HEK293 (cell line): Measurements from ENCODE around the gene UBASH3B.

Experiments
- GLI2 ChIP-seq: fragments of 450-650 bp; formaldehyde crosslinking; IDR thresholded peaks from 2 replicates; pipeline ENCODE4; 2017; ENCODE audit warnings: missing biosample characterization, missing genetic modification characterization, low read depth, borderline replicate concordance
- IKZF3 ChIP-seq: fragments of 450-650 bp; IDR thresholded peaks from 2 replicates; pipeline ENCODE4 v1.5.0; 2018; ENCODE audit warnings: missing biosample characterization, mild to moderate bottlenecking, missing genetic modification characterization, moderate library complexity
- SALL2 ChIP-seq: fragments of 450-650 bp; formaldehyde crosslinking; IDR thresholded peaks from 2 replicates; pipeline ENCODE4 v1.5.0; 2017; ENCODE audit warnings: missing biosample characterization, mild to moderate bottlenecking, missing genetic modification characterization, borderline replicate concordance
- ZNF10 ChIP-seq: fragments of 450-650 bp; formaldehyde crosslinking; IDR thresholded peaks from 2 replicates; pipeline ENCODE4 v1.5.1; 2017; ENCODE audit warnings: missing biosample characterization, missing genetic modification characterization
- ZNF354C ChIP-seq: fragments of 450-650 bp; formaldehyde crosslinking; IDR thresholded peaks from 2 replicates; pipeline ENCODE4 v1.5.1; 2016; ENCODE audit warnings: missing biosample characterization, missing genetic modification characterization, low read depth, borderline replicate concordance
- ZNF391 ChIP-seq: fragments of 450-650 bp; formaldehyde crosslinking; IDR thresholded peaks from 2 replicates; pipeline ENCODE4 v1.5.1; 2016; ENCODE audit warnings: low read depth, missing biosample characterization, missing genetic modification characterization, borderline replicate concordance
- ZNF560 ChIP-seq: fragments of 450-650 bp; formaldehyde crosslinking; IDR thresholded peaks from 2 replicates; pipeline ENCODE4 v1.5.1; 2017; ENCODE audit warnings: missing biosample characterization, missing genetic modification characterization, borderline replicate concordance
- TF ChIP-seq, protein P1 (sequence below): fragments of 450-650 bp; formaldehyde crosslinking; IDR thresholded peaks from 2 replicates; pipeline ENCODE4 v1.5.1; 2016; ENCODE audit warnings: missing biosample characterization, missing genetic modification characterization
- TF ChIP-seq, protein P2 (sequence below): fragments of 450-650 bp; formaldehyde crosslinking; IDR thresholded peaks from 2 replicates; pipeline ENCODE4 v1.5.1; 2016; ENCODE audit warnings: missing biosample characterization, missing genetic modification characterization, borderline replicate concordance
- TF ChIP-seq, protein P3 (sequence below): fragments of 450-650 bp; formaldehyde crosslinking; IDR thresholded peaks from 2 replicates; pipeline ENCODE4 v1.5.1; 2017; ENCODE audit warnings: missing biosample characterization, missing genetic modification characterization
- TF ChIP-seq, protein P4 (sequence below): fragments of 450-650 bp; formaldehyde crosslinking; IDR thresholded peaks from 2 replicates; pipeline ENCODE4 v1.5.1; 2017; ENCODE audit warnings: missing biosample characterization, missing genetic modification characterization
- TF ChIP-seq, protein P5 (sequence below): fragments of 450-650 bp; formaldehyde crosslinking; IDR thresholded peaks from 2 replicates; pipeline ENCODE4 v1.5.1; 2016; ENCODE audit warnings: missing biosample characterization, missing genetic modification characterization
- TF ChIP-seq, protein P6 (sequence below): fragments of 450-650 bp; formaldehyde crosslinking; IDR thresholded peaks from 2 replicates; pipeline ENCODE4 v1.5.1; 2017; ENCODE audit warnings: missing biosample characterization, missing genetic modification characterization
- TF ChIP-seq, protein P7 (sequence below): fragments of 450-650 bp; formaldehyde crosslinking; IDR thresholded peaks from 2 replicates; pipeline ENCODE4 v1.5.1; 2017; ENCODE audit warnings: missing biosample characterization, missing genetic modification characterization
- TF ChIP-seq, protein P8 (sequence below): fragments of 450-650 bp; formaldehyde crosslinking; IDR thresholded peaks from 2 replicates; pipeline ENCODE4 v1.5.1; 2017; ENCODE audit warnings: missing biosample characterization, missing genetic modification characterization

The UBASH3B gene

DNA sequence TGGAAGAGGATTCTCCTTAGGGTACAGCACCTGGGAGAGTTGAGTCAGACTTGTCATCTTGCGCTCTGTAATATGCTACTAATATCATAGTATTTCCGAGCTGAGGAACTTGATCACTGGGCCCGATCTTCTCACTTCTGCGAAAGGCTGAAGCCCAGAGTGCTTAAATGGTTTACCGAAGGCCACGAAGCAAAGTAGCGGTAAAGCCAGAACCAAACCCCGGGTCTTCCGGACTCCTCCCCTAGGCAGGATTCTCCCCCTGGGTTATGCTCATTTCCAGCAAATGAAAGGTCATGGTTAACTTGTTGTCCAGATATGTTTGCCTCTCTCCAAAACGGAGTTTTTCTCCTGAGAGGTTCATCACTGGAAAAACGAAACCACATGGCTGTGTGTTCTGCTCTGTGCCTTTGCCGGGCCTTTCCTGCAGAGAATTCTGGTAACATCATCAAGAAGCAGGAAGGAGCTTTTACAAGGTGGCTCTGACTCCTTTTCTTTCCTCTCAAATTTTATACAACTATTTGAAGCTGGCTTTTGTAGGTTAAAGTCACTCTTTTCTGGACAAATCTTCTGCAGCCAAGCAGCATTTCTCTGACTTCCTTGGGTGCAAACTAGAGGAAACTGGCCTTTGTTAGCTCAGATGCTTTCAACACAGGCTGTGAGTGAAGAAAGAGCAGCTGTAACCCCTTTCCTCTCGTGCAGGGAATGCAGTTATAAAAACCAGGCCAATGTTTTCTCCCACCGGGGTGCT is 35.5 kb downstream of the UBASH3B start (continued):
- TF ChIP-seq SALL2 (no peak), GLI2 (tag by site-specific recombination) (no peak), ZNF560 (tag by site-specific recombination) (no peak), ZNF391 (tag by site-specific recombination) (no peak), ZNF354C (no peak), ZNF10 (tag by site-specific recombination) (no peak), IKZF3 (tag by site-specific recombination) (no peak)
- TF ChIP-seq, protein P1, sequence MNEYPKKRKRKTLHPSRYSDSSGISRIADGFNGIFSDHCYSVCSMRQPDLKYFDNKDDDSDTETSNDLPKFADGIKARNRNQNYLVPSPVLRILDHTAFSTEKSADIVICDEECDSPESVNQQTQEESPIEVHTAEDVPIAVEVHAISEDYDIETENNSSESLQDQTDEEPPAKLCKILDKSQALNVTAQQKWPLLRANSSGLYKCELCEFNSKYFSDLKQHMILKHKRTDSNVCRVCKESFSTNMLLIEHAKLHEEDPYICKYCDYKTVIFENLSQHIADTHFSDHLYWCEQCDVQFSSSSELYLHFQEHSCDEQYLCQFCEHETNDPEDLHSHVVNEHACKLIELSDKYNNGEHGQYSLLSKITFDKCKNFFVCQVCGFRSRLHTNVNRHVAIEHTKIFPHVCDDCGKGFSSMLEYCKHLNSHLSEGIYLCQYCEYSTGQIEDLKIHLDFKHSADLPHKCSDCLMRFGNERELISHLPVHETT (tag by site-specific recombination), result no peak
- TF ChIP-seq, protein P2, sequence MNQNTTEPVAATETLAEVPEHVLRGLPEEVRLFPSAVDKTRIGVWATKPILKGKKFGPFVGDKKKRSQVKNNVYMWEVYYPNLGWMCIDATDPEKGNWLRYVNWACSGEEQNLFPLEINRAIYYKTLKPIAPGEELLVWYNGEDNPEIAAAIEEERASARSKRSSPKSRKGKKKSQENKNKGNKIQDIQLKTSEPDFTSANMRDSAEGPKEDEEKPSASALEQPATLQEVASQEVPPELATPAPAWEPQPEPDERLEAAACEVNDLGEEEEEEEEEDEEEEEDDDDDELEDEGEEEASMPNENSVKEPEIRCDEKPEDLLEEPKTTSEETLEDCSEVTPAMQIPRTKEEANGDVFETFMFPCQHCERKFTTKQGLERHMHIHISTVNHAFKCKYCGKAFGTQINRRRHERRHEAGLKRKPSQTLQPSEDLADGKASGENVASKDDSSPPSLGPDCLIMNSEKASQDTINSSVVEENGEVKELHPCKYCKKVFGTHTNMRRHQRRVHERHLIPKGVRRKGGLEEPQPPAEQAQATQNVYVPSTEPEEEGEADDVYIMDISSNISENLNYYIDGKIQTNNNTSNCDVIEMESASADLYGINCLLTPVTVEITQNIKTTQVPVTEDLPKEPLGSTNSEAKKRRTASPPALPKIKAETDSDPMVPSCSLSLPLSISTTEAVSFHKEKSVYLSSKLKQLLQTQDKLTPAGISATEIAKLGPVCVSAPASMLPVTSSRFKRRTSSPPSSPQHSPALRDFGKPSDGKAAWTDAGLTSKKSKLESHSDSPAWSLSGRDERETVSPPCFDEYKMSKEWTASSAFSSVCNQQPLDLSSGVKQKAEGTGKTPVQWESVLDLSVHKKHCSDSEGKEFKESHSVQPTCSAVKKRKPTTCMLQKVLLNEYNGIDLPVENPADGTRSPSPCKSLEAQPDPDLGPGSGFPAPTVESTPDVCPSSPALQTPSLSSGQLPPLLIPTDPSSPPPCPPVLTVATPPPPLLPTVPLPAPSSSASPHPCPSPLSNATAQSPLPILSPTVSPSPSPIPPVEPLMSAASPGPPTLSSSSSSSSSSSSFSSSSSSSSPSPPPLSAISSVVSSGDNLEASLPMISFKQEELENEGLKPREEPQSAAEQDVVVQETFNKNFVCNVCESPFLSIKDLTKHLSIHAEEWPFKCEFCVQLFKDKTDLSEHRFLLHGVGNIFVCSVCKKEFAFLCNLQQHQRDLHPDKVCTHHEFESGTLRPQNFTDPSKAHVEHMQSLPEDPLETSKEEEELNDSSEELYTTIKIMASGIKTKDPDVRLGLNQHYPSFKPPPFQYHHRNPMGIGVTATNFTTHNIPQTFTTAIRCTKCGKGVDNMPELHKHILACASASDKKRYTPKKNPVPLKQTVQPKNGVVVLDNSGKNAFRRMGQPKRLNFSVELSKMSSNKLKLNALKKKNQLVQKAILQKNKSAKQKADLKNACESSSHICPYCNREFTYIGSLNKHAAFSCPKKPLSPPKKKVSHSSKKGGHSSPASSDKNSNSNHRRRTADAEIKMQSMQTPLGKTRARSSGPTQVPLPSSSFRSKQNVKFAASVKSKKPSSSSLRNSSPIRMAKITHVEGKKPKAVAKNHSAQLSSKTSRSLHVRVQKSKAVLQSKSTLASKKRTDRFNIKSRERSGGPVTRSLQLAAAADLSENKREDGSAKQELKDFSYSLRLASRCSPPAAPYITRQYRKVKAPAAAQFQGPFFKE (tag by site-specific recombination), result no peak
- TF ChIP-seq, protein P3, sequence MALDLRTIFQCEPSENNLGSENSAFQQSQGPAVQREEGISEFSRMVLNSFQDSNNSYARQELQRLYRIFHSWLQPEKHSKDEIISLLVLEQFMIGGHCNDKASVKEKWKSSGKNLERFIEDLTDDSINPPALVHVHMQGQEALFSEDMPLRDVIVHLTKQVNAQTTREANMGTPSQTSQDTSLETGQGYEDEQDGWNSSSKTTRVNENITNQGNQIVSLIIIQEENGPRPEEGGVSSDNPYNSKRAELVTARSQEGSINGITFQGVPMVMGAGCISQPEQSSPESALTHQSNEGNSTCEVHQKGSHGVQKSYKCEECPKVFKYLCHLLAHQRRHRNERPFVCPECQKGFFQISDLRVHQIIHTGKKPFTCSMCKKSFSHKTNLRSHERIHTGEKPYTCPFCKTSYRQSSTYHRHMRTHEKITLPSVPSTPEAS (tag by site-specific recombination), result no peak
- TF ChIP-seq, protein P4, sequence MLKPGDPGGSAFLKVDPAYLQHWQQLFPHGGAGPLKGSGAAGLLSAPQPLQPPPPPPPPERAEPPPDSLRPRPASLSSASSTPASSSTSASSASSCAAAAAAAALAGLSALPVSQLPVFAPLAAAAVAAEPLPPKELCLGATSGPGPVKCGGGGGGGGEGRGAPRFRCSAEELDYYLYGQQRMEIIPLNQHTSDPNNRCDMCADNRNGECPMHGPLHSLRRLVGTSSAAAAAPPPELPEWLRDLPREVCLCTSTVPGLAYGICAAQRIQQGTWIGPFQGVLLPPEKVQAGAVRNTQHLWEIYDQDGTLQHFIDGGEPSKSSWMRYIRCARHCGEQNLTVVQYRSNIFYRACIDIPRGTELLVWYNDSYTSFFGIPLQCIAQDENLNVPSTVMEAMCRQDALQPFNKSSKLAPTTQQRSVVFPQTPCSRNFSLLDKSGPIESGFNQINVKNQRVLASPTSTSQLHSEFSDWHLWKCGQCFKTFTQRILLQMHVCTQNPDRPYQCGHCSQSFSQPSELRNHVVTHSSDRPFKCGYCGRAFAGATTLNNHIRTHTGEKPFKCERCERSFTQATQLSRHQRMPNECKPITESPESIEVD (tag by site-specific recombination), result no peak
- TF ChIP-seq, protein P5, sequence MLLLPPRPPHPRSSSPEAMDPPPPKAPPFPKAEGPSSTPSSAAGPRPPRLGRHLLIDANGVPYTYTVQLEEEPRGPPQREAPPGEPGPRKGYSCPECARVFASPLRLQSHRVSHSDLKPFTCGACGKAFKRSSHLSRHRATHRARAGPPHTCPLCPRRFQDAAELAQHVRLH, result no peak
- TF ChIP-seq, protein P6, sequence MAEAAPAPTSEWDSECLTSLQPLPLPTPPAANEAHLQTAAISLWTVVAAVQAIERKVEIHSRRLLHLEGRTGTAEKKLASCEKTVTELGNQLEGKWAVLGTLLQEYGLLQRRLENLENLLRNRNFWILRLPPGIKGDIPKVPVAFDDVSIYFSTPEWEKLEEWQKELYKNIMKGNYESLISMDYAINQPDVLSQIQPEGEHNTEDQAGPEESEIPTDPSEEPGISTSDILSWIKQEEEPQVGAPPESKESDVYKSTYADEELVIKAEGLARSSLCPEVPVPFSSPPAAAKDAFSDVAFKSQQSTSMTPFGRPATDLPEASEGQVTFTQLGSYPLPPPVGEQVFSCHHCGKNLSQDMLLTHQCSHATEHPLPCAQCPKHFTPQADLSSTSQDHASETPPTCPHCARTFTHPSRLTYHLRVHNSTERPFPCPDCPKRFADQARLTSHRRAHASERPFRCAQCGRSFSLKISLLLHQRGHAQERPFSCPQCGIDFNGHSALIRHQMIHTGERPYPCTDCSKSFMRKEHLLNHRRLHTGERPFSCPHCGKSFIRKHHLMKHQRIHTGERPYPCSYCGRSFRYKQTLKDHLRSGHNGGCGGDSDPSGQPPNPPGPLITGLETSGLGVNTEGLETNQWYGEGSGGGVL (tag by site-specific recombination), result no peak
- TF ChIP-seq, protein P7, sequence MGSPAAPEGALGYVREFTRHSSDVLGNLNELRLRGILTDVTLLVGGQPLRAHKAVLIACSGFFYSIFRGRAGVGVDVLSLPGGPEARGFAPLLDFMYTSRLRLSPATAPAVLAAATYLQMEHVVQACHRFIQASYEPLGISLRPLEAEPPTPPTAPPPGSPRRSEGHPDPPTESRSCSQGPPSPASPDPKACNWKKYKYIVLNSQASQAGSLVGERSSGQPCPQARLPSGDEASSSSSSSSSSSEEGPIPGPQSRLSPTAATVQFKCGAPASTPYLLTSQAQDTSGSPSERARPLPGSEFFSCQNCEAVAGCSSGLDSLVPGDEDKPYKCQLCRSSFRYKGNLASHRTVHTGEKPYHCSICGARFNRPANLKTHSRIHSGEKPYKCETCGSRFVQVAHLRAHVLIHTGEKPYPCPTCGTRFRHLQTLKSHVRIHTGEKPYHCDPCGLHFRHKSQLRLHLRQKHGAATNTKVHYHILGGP (tag by site-specific recombination), result no peak
- TF ChIP-seq, protein P8, sequence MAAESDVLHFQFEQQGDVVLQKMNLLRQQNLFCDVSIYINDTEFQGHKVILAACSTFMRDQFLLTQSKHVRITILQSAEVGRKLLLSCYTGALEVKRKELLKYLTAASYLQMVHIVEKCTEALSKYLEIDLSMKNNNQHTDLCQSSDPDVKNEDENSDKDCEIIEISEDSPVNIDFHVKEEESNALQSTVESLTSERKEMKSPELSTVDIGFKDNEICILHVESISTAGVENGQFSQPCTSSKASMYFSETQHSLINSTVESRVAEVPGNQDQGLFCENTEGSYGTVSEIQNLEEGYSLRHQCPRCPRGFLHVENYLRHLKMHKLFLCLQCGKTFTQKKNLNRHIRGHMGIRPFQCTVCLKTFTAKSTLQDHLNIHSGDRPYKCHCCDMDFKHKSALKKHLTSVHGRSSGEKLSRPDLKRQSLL (tag by site-specific recombination), result no peak
